OCI-LY3 (cell line): ENCODE results near the gene EIPR1.

ENCODE experiments used
- H2AFZ ChIP-seq: fragments of 200-600, 300-600 bp; shearing (Covaris generic); 2 replicates; pipeline ENCODE4 v1.6.0; 2014; ENCODE audit warnings: antibody characterized with exemption, low read depth, low read length
- H3K27ac ChIP-seq: fragments of 200-600, 300-600 bp; sonication (generic); 2 replicates; pipeline ENCODE4 v1.5.1; 2014; ENCODE audit warnings: mild to moderate bottlenecking, low read length, moderate library complexity, mixed read lengths
- H3K27me3 ChIP-seq: fragments of 200-600, 300-600 bp; sonication (generic); 2 replicates; pipeline ENCODE4 v1.6.1; 2014; ENCODE audit warnings: low read depth, low read length, mixed read lengths
- H3K36me3 ChIP-seq: fragments of 200-600, 300-600 bp; sonication (generic); replicated peaks from 2 replicates; pipeline ENCODE3; 2014; ENCODE audit warnings: low read depth, low read length, mixed read lengths
- H3K4me1 ChIP-seq: fragments of 300-600, 200-600 bp; sonication (generic); 2 replicates; pipeline ENCODE4 v1.6.1; 2014; ENCODE audit warnings: low read length, mixed read lengths
- H3K4me2 ChIP-seq: fragments of 200-600, 300-600 bp; sonication (generic); 2 replicates; pipeline ENCODE4 v1.6.1; 2014; ENCODE audit warnings: low read length, mixed read lengths
- H3K4me3 ChIP-seq: fragments of 300-600, 200-600 bp; sonication (generic); 2 replicates; pipeline ENCODE4 v1.5.1; 2014; ENCODE audit warnings: antibody characterized with exemption, mild to moderate bottlenecking, low read length, moderate library complexity
- H3K79me2 ChIP-seq: fragments of 300-600, 200-600 bp; shearing (Covaris generic); 2 replicates; pipeline ENCODE4 v1.6.1; 2014; ENCODE audit warnings: mild to moderate bottlenecking, low read length, mixed read lengths
- H3K9ac ChIP-seq: fragments of 300-600, 200-600 bp; shearing (Covaris generic); 2 replicates; pipeline ENCODE4 v1.6.0; 2014; ENCODE audit warnings: mild to moderate bottlenecking, low read length, moderate library complexity
- H3K9me3 ChIP-seq: fragments of 200-600, 300-600 bp; shearing (Covaris generic); 2 replicates; pipeline ENCODE4 v1.6.1; 2014; ENCODE audit warnings: low read length, mixed read lengths; ENCODE audit not compliant: insufficient read depth
- H4K20me1 ChIP-seq: fragments of 200-600, 300-600 bp; sonication (generic); 2 replicates; pipeline ENCODE4 v1.6.1; 2016; ENCODE audit warnings: low read length, mixed read lengths; ENCODE audit not compliant: insufficient read depth
- EZH2phosphoT487 ChIP-seq: fragments of 200-600 bp; shearing (Covaris generic); IDR thresholded peaks from 2 replicates; pipeline ENCODE4 v1.6.1; 2018; ENCODE audit warnings: antibody characterized with exemption, mixed run types, low read depth
- TF ChIP-seq, protein P1 (sequence below): fragments of 200-600, 300-600 bp; sonication (generic); IDR thresholded peaks from 2 replicates; pipeline ENCODE4 v1.5.1; 2014; ENCODE audit warnings: antibody characterized with exemption, low read length, low read depth

Gene EIPR1

DNA sequence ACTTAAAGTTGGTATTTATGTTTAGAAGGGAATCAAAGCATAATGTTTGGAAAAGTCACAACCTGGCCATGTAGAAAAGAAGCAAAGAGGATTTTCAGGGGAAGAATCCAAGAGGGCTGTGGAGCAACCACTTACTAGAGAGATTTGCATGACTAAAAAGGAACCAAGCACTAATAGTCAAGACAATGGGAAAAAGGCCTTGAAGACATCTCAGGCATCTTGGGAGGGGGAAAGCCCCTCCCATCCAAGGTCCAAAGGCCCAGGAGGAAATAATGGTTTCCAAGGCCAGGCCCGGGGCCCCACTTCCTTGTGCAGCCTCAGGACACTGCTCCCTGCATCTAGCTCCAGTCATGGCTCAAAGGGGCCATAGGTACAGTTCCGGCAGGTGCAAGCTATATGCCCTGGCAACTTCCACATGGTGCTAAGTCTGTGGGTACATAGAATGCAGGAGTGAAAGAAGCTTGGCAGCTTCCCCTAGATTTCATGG is 128.1 kb downstream of the EIPR1 start:
- no peak overlapping the region for H3K4me2 ChIP-seq
- peaks cover 11% of the 10 kb centered on the region for H3K36me3 ChIP-seq
- H3K4me3 ChIP-seq = no peak overlapping the region
- no peak overlapping the region for H3K27ac ChIP-seq
- H3K79me2 ChIP-seq = no peaks in the 10 kb centered on the region
- H4K20me1 ChIP-seq = no peaks in the 10 kb centered on the region
- no peaks in the 10 kb centered on the region for H3K27me3 ChIP-seq
- H2AFZ ChIP-seq = no peak overlapping the region
- no peaks in the 10 kb centered on the region for H3K4me1 ChIP-seq
- H3K9me3 ChIP-seq = no peaks in the 10 kb centered on the region
- H3K9ac ChIP-seq = no peak overlapping the region
- TF ChIP-seq, protein P1, sequence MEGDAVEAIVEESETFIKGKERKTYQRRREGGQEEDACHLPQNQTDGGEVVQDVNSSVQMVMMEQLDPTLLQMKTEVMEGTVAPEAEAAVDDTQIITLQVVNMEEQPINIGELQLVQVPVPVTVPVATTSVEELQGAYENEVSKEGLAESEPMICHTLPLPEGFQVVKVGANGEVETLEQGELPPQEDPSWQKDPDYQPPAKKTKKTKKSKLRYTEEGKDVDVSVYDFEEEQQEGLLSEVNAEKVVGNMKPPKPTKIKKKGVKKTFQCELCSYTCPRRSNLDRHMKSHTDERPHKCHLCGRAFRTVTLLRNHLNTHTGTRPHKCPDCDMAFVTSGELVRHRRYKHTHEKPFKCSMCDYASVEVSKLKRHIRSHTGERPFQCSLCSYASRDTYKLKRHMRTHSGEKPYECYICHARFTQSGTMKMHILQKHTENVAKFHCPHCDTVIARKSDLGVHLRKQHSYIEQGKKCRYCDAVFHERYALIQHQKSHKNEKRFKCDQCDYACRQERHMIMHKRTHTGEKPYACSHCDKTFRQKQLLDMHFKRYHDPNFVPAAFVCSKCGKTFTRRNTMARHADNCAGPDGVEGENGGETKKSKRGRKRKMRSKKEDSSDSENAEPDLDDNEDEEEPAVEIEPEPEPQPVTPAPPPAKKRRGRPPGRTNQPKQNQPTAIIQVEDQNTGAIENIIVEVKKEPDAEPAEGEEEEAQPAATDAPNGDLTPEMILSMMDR = no peak
- TF ChIP-seq EZH2phosphoT487 = no peak

- H2AFZ ChIP-seq = no peak overlapping the region
- no peaks in the 10 kb centered on the region for H4K20me1 ChIP-seq
- H3K4me3 ChIP-seq = no peak overlapping the region
- no peak overlapping the region for H3K27ac ChIP-seq
- H3K36me3 ChIP-seq = peaks cover 11% of the 10 kb centered on the region
- H3K4me2 ChIP-seq = no peak overlapping the region
- no peaks in the 10 kb centered on the region for H3K27me3 ChIP-seq
- no peaks in the 10 kb centered on the region for H3K9me3 ChIP-seq
- no peaks in the 10 kb centered on the region for H3K79me2 ChIP-seq
- no peak overlapping the region for H3K9ac ChIP-seq
- H3K4me1 ChIP-seq = no peaks in the 10 kb centered on the region
- no peak for TF ChIP-seq EZH2phosphoT487
- TF ChIP-seq, protein P1 = no peak
These were observed 128.7 kb downstream of the EIPR1 start for GRCh38 chr2:3248754-3249475.

GRCh38 chr2:3246928-3247714 is 130.5 kb downstream of the EIPR1 start:
- no peak overlapping the region for H2AFZ ChIP-seq
- no peak overlapping the region for H3K4me2 ChIP-seq
- H3K9me3 ChIP-seq = no peaks in the 10 kb centered on the region
- H3K36me3 ChIP-seq = peaks cover 11% of the 10 kb centered on the region
- H3K4me1 ChIP-seq = no peaks in the 10 kb centered on the region
- no peak overlapping the region for H3K4me3 ChIP-seq
- H3K27me3 ChIP-seq = no peaks in the 10 kb centered on the region
- no peak overlapping the region for H3K9ac ChIP-seq
- TF ChIP-seq, protein P1 = no peak
- no peak for TF ChIP-seq EZH2phosphoT487
- H3K79me2 ChIP-seq = no peaks in the 10 kb centered on the region
- no peaks in the 10 kb centered on the region for H4K20me1 ChIP-seq
- H3K27ac ChIP-seq = no peak overlapping the region

DNA sequence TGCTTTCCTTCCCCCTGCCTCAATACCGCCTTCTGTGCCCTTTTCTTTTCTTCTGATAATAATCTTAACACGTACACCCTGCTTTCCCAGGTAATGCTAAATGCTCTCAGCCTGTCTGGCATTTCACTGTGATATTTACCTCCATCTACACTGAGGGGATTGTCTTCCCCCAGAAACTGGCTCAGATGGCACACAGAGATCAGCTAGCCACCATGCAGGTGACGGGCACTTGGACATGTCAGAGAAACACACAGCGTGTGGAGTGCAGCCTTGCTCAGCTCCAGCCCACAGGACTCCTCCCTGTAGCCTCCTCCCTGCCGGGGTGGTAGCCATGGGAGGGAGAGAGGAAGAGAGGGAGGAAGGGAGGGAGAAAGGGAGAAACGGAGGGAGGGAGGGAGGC is 131.2 kb downstream of the EIPR1 start:
- no peak overlapping the region for H2AFZ ChIP-seq
- H3K4me2 ChIP-seq = no peak overlapping the region
- no peaks in the 10 kb centered on the region for H3K4me1 ChIP-seq
- H3K79me2 ChIP-seq = no peaks in the 10 kb centered on the region
- no peak for TF ChIP-seq EZH2phosphoT487
- TF ChIP-seq, protein P1 = no peak
- H3K27ac ChIP-seq = no peak overlapping the region
- H4K20me1 ChIP-seq = no peaks in the 10 kb centered on the region
- peaks cover 11% of the 10 kb centered on the region for H3K36me3 ChIP-seq
- H3K27me3 ChIP-seq = no peaks in the 10 kb centered on the region
- H3K9ac ChIP-seq = no peak overlapping the region
- no peak overlapping the region for H3K4me3 ChIP-seq
- H3K9me3 ChIP-seq = no peaks in the 10 kb centered on the region
